Fibroblast of lung (primary cell): ENCODE measurements around the gene LPA. TPM values are rescaled to one million over a fixed set of nuclear protein-coding genes. Genes with fewer than 3 reads are reported as not detected.

Source experiments
- DNase-seq, 2 donors: peaks; one replicate each; pipeline versions ENCODE4 v3.0.0 to v3.0.0-alpha.2; 2010; ENCODE audit warnings: low read depth in 2 of 2
- H2AFZ ChIP-seq: 2 replicates; pipeline ENCODE4 v1.5.1; 2012; ENCODE audit warnings: low read length, control low read depth, inconsistent platforms
- H3K27ac ChIP-seq: 2 replicates; pipeline ENCODE4 v1.5.1; 2011; ENCODE audit warnings: low read length, control low read depth; ENCODE audit not compliant: insufficient read depth
- H3K27me3 ChIP-seq: 2 replicates; pipeline ENCODE4 v1.5.1; 2011; ENCODE audit warnings: mild to moderate bottlenecking, low read length; ENCODE audit not compliant: control insufficient read depth, insufficient read depth
- H3K36me3 ChIP-seq: 2 replicates; pipeline ENCODE4 v1.5.1; 2011; ENCODE audit warnings: low read length; ENCODE audit not compliant: control insufficient read depth, insufficient read depth
- H3K4me1 ChIP-seq: 2 replicates; pipeline ENCODE4 v1.5.1; 2011; ENCODE audit warnings: low read length; ENCODE audit not compliant: control insufficient read depth, insufficient read depth; ENCODE audit errors: extremely low read depth
- H3K4me2 ChIP-seq: 2 replicates; pipeline ENCODE4 v1.5.1; 2011; ENCODE audit warnings: low read length, control low read depth; ENCODE audit not compliant: insufficient read depth; ENCODE audit errors: extremely low read depth
- H3K4me3 ChIP-seq, 4 experiments: fragments of 200-600 bp in 1 of 4; sonication (generic) in 1 of 4; replicated peaks in 1 of 4; 2 replicates each; pipeline ENCODE4 v1.5.1; 2011 to 2016; ENCODE audit warnings: low read length in 4 of 4, low read depth in 3 of 4, mild to moderate bottlenecking in 3 of 4, control low read depth in 2 of 4, inconsistent platforms in 1 of 4, mixed read lengths in 1 of 4; ENCODE audit not compliant: insufficient read depth in 1 of 4; ENCODE audit errors: control extremely low read depth in 1 of 4
- H3K79me2 ChIP-seq: 2 replicates; pipeline ENCODE4 v1.5.1; 2012; ENCODE audit warnings: mild to moderate bottlenecking, low read length, inconsistent platforms; ENCODE audit not compliant: control insufficient read depth, insufficient read depth
- H3K9ac ChIP-seq: 2 replicates; pipeline ENCODE4 v1.5.1; 2011; ENCODE audit warnings: mild to moderate bottlenecking, low read length, control low read depth; ENCODE audit not compliant: insufficient read depth
- H3K9me3 ChIP-seq: 2 replicates; pipeline ENCODE4 v1.5.1; 2012; ENCODE audit warnings: low read depth, low read length; ENCODE audit not compliant: control insufficient read depth, insufficient read depth
- H4K20me1 ChIP-seq: 2 replicates; pipeline ENCODE4 v1.5.1; 2011; ENCODE audit warnings: low read length; ENCODE audit not compliant: control insufficient read depth, insufficient read depth; ENCODE audit errors: extremely low read depth
- CTCF ChIP-seq, 2 donors: IDR thresholded peaks in 1 of 2; conservative IDR thresholded peaks in 1 of 2; 1 replicate in 1 of 2; 2 replicates in 1 of 2; pipeline ENCODE4 v1.5.1; 2011 to 2012; ENCODE audit warnings: low read length in 2 of 2, control low read depth in 1 of 2, inconsistent platforms in 1 of 2, low read depth in 1 of 2, mild to moderate bottlenecking in 1 of 2
- EZH2 ChIP-seq: IDR thresholded peaks from 2 replicates; pipeline ENCODE4 v1.5.1; 2012; ENCODE audit warnings: low read length, control low read depth, mild to moderate bottlenecking; ENCODE audit errors: missing control alignments
- polyA plus RNA-seq, 2 donors: library from polyadenylated mRNA; depleted of rRNA in 1 of 2; stranded (reverse) in 1 of 2; unstranded in 1 of 2; fragments of >200 nt; gene quantifications; 2 replicates each; pipeline ENCODE4 v1.2.1, GENCODE V29; 2011 to 2012; ENCODE audit warnings: missing spikeins in 1 of 2
- total RNA-seq: library from RNA; depleted of rRNA; stranded (reverse); fragments of >200 nt; gene quantifications from 2 replicates; pipeline ENCODE4 v1.2.1, GENCODE V29; 2014

Gene LPA
- total and polyA plus RNA-seq, 2 donors (not counting 1 experiment from before 2014, with no cell fraction given), result not detected

- Histone ChIP-seq H3K36me3 (no peaks in the 10 kb centered on the region), H3K4me2 (no peak overlapping the region), H3K27ac (no peak overlapping the region), H3K4me1 (no peaks in the 10 kb centered on the region), H3K9ac (no peak overlapping the region), H3K27me3 (no peaks in the 10 kb centered on the region), H3K79me2 (no peaks in the 10 kb centered on the region), H2AFZ (no peak overlapping the region), H3K9me3 (no peaks in the 10 kb centered on the region), H4K20me1 (no peaks in the 10 kb centered on the region), H3K4me3 (no peak overlapping the region)
- no peak for TF ChIP-seq CTCF (conservative IDR thresholded peaks at IDR 0.05 in 1 of 2, IDR thresholded peaks at IDR 0.05 in 1 of 2; ENCODE audit: low read depth in 1 of 2, low read length in 2 of 2)
- no peak for DNase-seq
Observed at GRCh38 chr6:160668589-160668988, 4.5 kb upstream of the LPA start.

GRCh38 chr6:160667639-160668481 is 3.8 kb upstream of the LPA start:
- Histone ChIP-seq H3K4me2 (no peak overlapping the region), H3K9ac (no peak overlapping the region), H3K4me3 (no peak overlapping the region), H3K79me2 (no peaks in the 10 kb centered on the region), H3K27ac (no peak overlapping the region), H3K9me3 (no peaks in the 10 kb centered on the region), H3K36me3 (no peaks in the 10 kb centered on the region), H4K20me1 (no peaks in the 10 kb centered on the region), H3K27me3 (no peaks in the 10 kb centered on the region), H2AFZ (no peak overlapping the region), H3K4me1 (no peaks in the 10 kb centered on the region)
- no peak for TF ChIP-seq CTCF (conservative IDR thresholded peaks at IDR 0.05 in 1 of 2, IDR thresholded peaks at IDR 0.05 in 1 of 2; ENCODE audit: low read depth in 1 of 2, low read length in 2 of 2)
- no peak for TF ChIP-seq EZH2
- DNase-seq, result no peak

GRCh38 chr6:160662842-160663241 is 1.2 kb downstream of the LPA start:
- H3K36me3 ChIP-seq, result no peaks in the 10 kb centered on the region
- H2AFZ ChIP-seq, result no peak overlapping the region
- no peak overlapping the region for H3K27ac ChIP-seq
- no peaks in the 10 kb centered on the region for H3K79me2 ChIP-seq
- H3K27me3 ChIP-seq, result no peaks in the 10 kb centered on the region
- TF ChIP-seq CTCF (conservative IDR thresholded peaks at IDR 0.05 in 1 of 2, IDR thresholded peaks at IDR 0.05 in 1 of 2; ENCODE audit: low read depth in 1 of 2, low read length in 2 of 2), result no peak
- TF ChIP-seq EZH2, result no peak
- no peak overlapping the region for H3K4me3 ChIP-seq
- no peak overlapping the region for H3K9ac ChIP-seq
- no peaks in the 10 kb centered on the region for H4K20me1 ChIP-seq
- no peaks in the 10 kb centered on the region for H3K9me3 ChIP-seq
- H3K4me1 ChIP-seq, result no peaks in the 10 kb centered on the region
- no peak for DNase-seq
- no peak overlapping the region for H3K4me2 ChIP-seq
